Common myeloid progenitor, CD34-positive (primary cell): ENCODE results near the gene CENPS.

Experiments
- CTCF ChIA-PET: fragments of 350-600 bp; sonication (Branson Sonifier 250); formaldehyde crosslinking; loops from one replicate; lab custom pipeline; 2021; ENCODE audit warnings: antibody characterized with exemption; lab: Charles Lee
- POLR2A ChIA-PET: fragments of 350-600 bp; sonication (Branson Sonifier 250); formaldehyde crosslinking; loops from one replicate; lab custom pipeline; 2021; ENCODE audit warnings: antibody characterized with exemption; lab: Charles Lee
- DNase-seq, 3 donors: peaks; one replicate each; pipeline versions ENCODE4 v3.0.0 to v3.0.0-alpha.2; 2013
- H3K27ac ChIP-seq, 2 experiments: 1 replicate in 1 of 2; 2 replicates in 1 of 2; pipeline ENCODE4 v1.7.0; 2013; ENCODE audit warnings: inconsistent platforms in 2 of 2, low read length in 2 of 2, mild to moderate bottlenecking in 2 of 2, low read depth in 1 of 2, moderate library complexity in 1 of 2; ENCODE audit not compliant: severe bottlenecking in 2 of 2, insufficient read depth in 1 of 2, poor library complexity in 1 of 2
- H3K27me3 ChIP-seq, 5 experiments: replicated peaks in 2 of 5; 1 replicate in 3 of 5; 2 replicates in 2 of 5; pipeline versions ENCODE4 v1.6.1 to v1.7.0; 2013; ENCODE audit warnings: low read length in 4 of 5, mild to moderate bottlenecking in 2 of 5, moderate library complexity in 2 of 5, inconsistent platforms in 1 of 5; ENCODE audit not compliant: insufficient read depth in 5 of 5, control insufficient read depth in 4 of 5
- H3K36me3 ChIP-seq, 4 experiments: 1 replicate in 2 of 4; 2 replicates in 2 of 4; pipeline versions ENCODE4 v1.6.1 to v1.7.0; 2013; ENCODE audit warnings: low read length in 3 of 4, control low read depth in 1 of 4, mild to moderate bottlenecking in 1 of 4; ENCODE audit not compliant: control insufficient read depth in 4 of 4, insufficient read depth in 4 of 4
- H3K4me1 ChIP-seq, 4 experiments: 1 replicate in 3 of 4; 2 replicates in 1 of 4; pipeline versions ENCODE4 v1.6.1 to v1.7.1; 2013; ENCODE audit warnings: low read length in 3 of 4, mild to moderate bottlenecking in 3 of 4, control low read depth in 1 of 4, inconsistent platforms in 1 of 4, moderate library complexity in 1 of 4; ENCODE audit not compliant: control insufficient read depth in 4 of 4, insufficient read depth in 4 of 4; ENCODE audit errors: control extremely low read depth in 1 of 4
- H3K4me3 ChIP-seq, 7 experiments: 1 replicate in 4 of 7; 2 replicates in 3 of 7; pipeline versions ENCODE4 v1.5.1 to v1.7.0; 2013; ENCODE audit warnings: mild to moderate bottlenecking in 7 of 7, low read length in 6 of 7, moderate library complexity in 6 of 7, inconsistent platforms in 2 of 7, low read depth in 2 of 7, control low read depth in 1 of 7; ENCODE audit not compliant: insufficient read depth in 4 of 7, control insufficient read depth in 1 of 7; ENCODE audit errors: extremely low read depth in 1 of 7
- H3K9me3 ChIP-seq, 5 experiments: 1 replicate in 4 of 5; 2 replicates in 1 of 5; pipeline versions ENCODE4 v1.6.1 to v1.7.1; 2013; ENCODE audit warnings: low read length in 4 of 5, mild to moderate bottlenecking in 2 of 5, inconsistent platforms in 1 of 5, low read depth in 1 of 5, moderate library complexity in 1 of 5; ENCODE audit not compliant: control insufficient read depth in 4 of 5, insufficient read depth in 2 of 5; ENCODE audit errors: control extremely low read depth in 1 of 5
- WGBS: methylation state at CpG from one replicate; pipeline ENCODE4 v1.1.5; 2013; ENCODE audit not compliant: insufficient coverage; 5-methylcytosine and 5-hydroxymethylcytosine counted together

CENPS gene

GRCh38 chr1:10444795-10445397 is 14.7 kb downstream of the CENPS start:
- H3K36me3 ChIP-seq: peaks cover 2 to 17% (median 12%) of the 10 kb centered on the region in 4 experiments
- ChIA-PET POLR2A (no interaction called here), CTCF (interaction anchor here (2.0 kb wide), 1 partner anchor 11 kb away, joined by 5 read pairs; no protein-coding TSS in a partner anchor)
- no peaks in the 10 kb centered on the region for H3K4me1 ChIP-seq
- no peak overlapping the region for H3K27ac ChIP-seq
- no peaks in the 10 kb centered on the region for H3K9me3 ChIP-seq
- WGBS: 100% methylated on average over 4 of the region's 7 CpGs
- no peaks in the 10 kb centered on the region for H3K27me3 ChIP-seq
- no peak overlapping the region for H3K4me3 ChIP-seq
- DNase-seq: no peak

DNA sequence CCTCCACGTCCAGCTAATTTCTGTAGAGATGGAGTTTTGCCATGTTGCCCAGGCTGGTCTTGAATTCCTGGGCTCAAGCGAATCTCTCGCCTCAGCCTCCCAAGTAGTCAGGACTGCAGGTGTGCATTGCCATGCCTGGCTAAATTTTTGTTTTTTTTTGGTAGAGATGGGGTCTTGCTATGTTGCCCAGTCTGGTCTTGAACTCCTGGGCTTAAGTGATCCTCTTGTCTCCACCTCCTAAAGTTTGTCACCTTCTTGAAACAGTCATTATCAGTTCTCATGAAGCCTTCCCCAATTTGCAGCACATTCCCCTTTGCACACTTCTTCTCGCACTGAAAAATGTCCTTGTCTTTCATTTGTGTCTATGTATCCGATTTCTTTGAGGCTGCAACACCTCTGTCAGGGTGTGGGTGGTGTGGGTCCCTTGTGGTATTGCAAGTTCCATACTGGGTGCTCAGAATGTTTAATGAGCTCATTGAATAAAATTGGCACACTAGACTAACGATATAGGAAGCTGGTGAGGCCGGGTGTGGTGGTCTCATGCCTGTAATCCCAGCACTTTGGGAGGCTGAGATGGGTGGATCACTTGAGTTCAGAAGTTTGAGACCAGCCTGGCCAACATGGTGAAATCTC is 16.7 kb downstream of the CENPS start:
- H3K36me3 ChIP-seq: peaks cover 0 to 9% (median 5%) of the 10 kb centered on the region in 4 experiments
- WGBS: 100% methylated on average over 7 of the region's 7 CpGs
- DNase-seq: no peak
- H3K4me3 ChIP-seq: no peak overlapping the region
- H3K27me3 ChIP-seq: peaks cover 0 to 3% (median 0%) of the 10 kb centered on the region in 5 experiments
- POLR2A ChIA-PET: no interaction called here
- no peaks in the 10 kb centered on the region for H3K9me3 ChIP-seq
- H3K4me1 ChIP-seq: peaks cover 0 to 4% (median 3%) of the 10 kb centered on the region in 4 experiments
- no peak overlapping the region for H3K27ac ChIP-seq
- CTCF ChIA-PET: interaction anchor here (0.6 to 1.6 kb wide), 3 partner anchors 18 to 728 kb away, joined by 3 to 4 read pairs (median 3); no protein-coding TSS in a partner anchor

DNA sequence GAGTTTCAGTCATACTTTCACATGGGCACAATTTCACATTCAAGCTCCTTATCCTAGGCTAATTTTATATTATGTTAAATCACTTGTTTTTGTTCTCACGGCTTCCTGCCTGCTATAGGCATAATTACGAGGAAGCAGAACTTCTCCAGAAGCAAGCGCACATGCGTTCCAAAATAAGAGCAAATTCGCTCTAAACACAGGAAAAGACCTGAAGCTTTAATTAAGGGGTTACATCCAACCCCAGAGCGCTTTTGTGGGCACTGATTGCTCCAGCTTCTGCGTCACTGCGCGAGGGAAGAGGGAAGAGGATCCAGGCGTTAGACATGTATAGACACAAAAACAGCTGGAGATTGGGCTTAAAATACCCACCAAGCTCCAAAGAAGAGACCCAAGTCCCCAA is 19.5 kb downstream of the CENPS start, which contains the start of gene CORT:
TSS of gene CORT (plus strand) at position 281 of the 400 bp plus-strand sequence. CDS start 193 bp downstream, outside the sequence.
- H3K27me3 ChIP-seq: peaks cover 0 to 3% (median 0%) of the 10 kb centered on the region in 5 experiments
- POLR2A ChIA-PET: no interaction called here
- CTCF ChIA-PET: interaction anchor here (1.1 kb wide), 1 partner anchor 13 kb away, joined by 5 read pairs; no protein-coding TSS in a partner anchor
- DNase-seq: no peak
- H3K27ac ChIP-seq: no peak within 1 kb of the TSS
- H3K4me3 ChIP-seq: no peak within 1 kb of the TSS
- H3K36me3 ChIP-seq: peaks cover 0 to 4% (median 3%) of the 10 kb centered on the region in 4 experiments
- WGBS: 89% methylated on average over 7 of the region's 10 CpGs
- H3K9me3 ChIP-seq: no peaks in the 10 kb centered on the region
- H3K4me1 ChIP-seq: peaks cover 0 to 4% (median 3%) of the 10 kb centered on the region in 4 experiments

GRCh38 chr1:10450156-10450814 is 20.1 kb downstream of the CENPS start:
- Histone ChIP-seq H3K36me3 (peaks cover 0 to 4% (median 2%) of the 10 kb centered on the region in 4 experiments), H3K9me3 (no peaks in the 10 kb centered on the region), H3K4me1 (peaks cover 0 to 4% (median 3%) of the 10 kb centered on the region in 4 experiments), H3K27me3 (peaks cover 0 to 3% (median 0%) of the 10 kb centered on the region in 5 experiments), H3K27ac (no peak overlapping the region), H3K4me3 (no peak overlapping the region)
- 91% methylated on average over 18 of the region's 21 CpGs for WGBS
- POLR2A ChIA-PET: interaction anchor here (0.5 kb wide), 1 partner anchor 400 kb away, joined by 4 read pairs; no protein-coding TSS in a partner anchor
- CTCF ChIA-PET: interaction anchor here (1.1 kb wide), 1 partner anchor 12 kb away, joined by 5 read pairs; no protein-coding TSS in a partner anchor
- DNase-seq: no peak

- peaks cover 0 to 4% (median 3%) of the 10 kb centered on the region in 4 experiments for H3K4me1 ChIP-seq
- H3K36me3 ChIP-seq: peaks cover 0 to 4% (median 1%) of the 10 kb centered on the region in 4 experiments
- POLR2A ChIA-PET: interaction anchor here (0.5 kb wide), 1 partner anchor 401 kb away, joined by 4 read pairs; no protein-coding TSS in a partner anchor
- WGBS: 83% methylated on average over 5 of the region's 6 CpGs
- peaks cover 0 to 3% (median 0%) of the 10 kb centered on the region in 5 experiments for H3K27me3 ChIP-seq
- H3K27ac ChIP-seq: no peak overlapping the region
- no peaks in the 10 kb centered on the region for H3K9me3 ChIP-seq
- H3K4me3 ChIP-seq: no peak overlapping the region
- CTCF ChIA-PET: no interaction called here
- no peak for DNase-seq
Measured at GRCh38 chr1:10450836-10451235, 20.6 kb downstream of the CENPS start.

DNA sequence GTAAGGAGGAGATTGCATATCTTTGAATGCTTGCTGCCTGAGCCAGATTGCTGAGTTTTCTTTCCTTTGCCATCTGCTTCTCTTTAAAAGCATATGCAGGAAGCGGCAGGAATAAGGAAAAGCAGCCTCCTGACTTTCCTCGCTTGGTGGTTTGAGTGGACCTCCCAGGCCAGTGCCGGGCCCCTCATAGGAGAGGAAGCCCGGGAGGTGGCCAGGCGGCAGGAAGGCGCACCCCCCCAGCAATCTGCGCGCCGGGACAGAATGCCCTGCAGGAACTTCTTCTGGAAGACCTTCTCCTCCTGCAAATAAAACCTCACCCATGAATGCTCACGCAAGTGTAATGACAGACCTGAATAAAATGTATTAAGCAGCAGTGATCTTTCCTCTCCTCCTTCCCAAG is 21.1 kb downstream of the CENPS start:
- no peak overlapping the region for H3K4me3 ChIP-seq
- H3K27me3 ChIP-seq: peaks cover 0 to 3% (median 0%) of the 10 kb centered on the region in 5 experiments
- no peak overlapping the region for H3K27ac ChIP-seq
- no peak for DNase-seq
- 11% methylated on average over 7 of the region's 10 CpGs for WGBS
- peaks cover 0 to 4% (median 3%) of the 10 kb centered on the region in 4 experiments for H3K4me1 ChIP-seq
- CTCF ChIA-PET: interaction anchor here (0.7 to 1.5 kb wide), 3 partner anchors 9 to 35 kb away, joined by 3 to 4 read pairs (median 4); no protein-coding TSS in a partner anchor
- POLR2A ChIA-PET: no interaction called here
- no peaks in the 10 kb centered on the region for H3K9me3 ChIP-seq
- H3K36me3 ChIP-seq: peaks cover 0 to 4% (median under 1%) of the 10 kb centered on the region in 4 experiments
